GM19351 (cell line): ENCODE data around the gene HINT3.
"Not testable (repeated sequence)": the region's sequence is repeated elsewhere in the genome, so short reads cannot be mapped to it uniquely, and the experiment has no call there.

Experiments
- ATAC-seq: cut with Tn5 transposase; IDR thresholded peaks from one replicate; pipeline ENCODE4 v1.9.1; 2021; ENCODE audit warnings: mild to moderate bottlenecking, moderate library complexity; ENCODE audit not compliant: unreplicated experiment

The HINT3 gene

DNA sequence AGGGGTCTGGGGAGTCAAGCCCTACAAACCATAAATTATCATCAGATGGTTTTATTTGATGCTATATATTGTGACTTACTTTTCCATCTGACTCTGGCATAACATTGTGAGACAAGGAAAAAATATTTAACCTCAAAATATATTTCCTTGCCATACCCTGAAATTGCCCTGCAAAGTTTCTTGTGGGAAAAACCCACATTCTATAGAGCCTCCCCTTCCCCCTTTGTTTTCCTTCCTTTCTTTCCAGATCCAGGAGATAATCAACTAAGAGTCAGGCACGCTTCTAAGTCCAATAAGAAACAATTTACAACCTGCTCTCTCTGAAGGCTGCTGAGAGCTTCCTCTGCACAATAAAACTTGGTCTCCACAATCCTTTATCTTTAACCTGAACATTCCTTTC lies 17.5 kb upstream of the HINT3 start:
- ATAC-seq, result no peak

GRCh38 chr6:125939791-125940190 lies 16.8 kb upstream of the HINT3 start:
- no peak for ATAC-seq

DNA sequence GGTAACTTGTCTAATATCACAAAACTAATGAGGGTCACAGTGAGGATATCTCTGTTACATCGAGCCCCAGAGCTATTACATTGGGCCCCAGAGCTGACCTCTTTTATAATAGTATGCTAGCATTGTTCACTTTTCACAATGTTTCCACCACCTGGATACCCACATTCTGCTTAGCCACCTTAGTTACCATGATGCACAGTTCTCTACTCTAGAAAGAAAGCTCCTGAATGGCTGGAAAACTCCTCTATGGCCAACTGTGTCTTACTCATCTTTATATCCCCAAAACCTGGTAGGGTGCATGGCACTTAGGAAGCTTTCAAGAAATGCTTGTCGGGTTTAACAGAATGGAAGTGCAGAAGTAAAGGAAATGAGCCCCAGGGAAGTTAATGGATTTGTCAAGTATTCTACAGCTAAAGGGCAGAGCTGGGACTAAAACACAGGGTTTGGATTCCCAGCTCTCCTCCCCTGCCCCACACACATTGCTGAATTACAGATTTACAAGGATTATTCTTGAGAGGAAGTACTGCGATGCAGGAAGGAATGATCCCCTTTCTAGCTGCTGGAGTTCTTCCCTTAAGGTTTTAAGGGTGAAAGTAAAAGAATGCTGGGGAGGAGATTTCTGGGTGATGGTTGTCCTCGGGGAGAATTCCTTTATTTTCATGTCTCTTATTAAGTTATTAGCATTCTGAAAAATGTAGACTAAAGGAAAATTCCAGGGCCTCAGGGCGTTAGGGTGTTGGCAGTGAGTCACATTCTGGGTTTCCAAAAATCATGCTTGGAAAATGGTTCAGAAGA lies 16.1 kb upstream of the HINT3 start:
- ATAC-seq, result no peak

- ATAC-seq, result no peak
Measured at GRCh38 chr6:125942672-125943527, 13.7 kb upstream of the HINT3 start.

GRCh38 chr6:125943528-125944433 lies 12.8 kb upstream of the HINT3 start:
- no peak for ATAC-seq

GRCh38 chr6:125944434-125944816 lies 12.1 kb upstream of the HINT3 start:
- no peak for ATAC-seq

GRCh38 chr6:125944896-125945295 lies 11.7 kb upstream of the HINT3 start:
- ATAC-seq, result no peak

DNA sequence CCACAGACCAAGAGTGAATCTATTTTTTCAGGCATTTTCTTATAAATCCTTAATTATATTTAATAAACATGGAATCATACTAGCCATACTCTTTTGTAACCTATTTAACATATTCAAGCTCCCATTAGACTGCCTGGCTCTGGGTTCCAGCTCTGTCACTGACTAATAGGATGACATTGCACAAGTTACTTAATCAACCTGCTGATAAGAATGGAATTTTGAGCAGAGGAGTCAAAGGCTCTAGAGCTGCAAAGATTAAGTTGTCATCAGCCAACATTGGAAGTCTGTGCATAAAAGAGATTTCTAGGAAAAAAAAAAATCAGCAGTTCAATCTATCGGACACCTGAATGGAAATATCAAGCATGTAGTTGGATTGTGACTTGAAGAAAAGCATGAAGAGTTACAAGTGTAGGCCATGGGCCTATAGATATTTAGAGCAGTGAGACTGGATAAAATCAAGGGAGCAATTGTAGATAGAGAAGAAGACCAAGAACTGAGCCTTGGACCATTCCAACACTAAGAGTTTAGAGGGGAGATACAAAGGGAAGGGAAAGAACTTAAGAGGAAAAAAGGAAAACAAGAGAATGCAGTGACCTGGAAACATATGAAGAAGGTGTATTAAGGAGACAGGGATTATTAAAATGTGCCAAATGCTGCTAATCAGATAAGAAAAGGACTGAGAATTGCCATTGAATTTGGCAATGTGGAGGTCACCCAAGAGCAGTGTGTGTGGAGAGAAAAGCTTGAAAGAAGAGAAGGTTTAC lies 11.0 kb upstream of the HINT3 start:
- ATAC-seq, result no peak

DNA sequence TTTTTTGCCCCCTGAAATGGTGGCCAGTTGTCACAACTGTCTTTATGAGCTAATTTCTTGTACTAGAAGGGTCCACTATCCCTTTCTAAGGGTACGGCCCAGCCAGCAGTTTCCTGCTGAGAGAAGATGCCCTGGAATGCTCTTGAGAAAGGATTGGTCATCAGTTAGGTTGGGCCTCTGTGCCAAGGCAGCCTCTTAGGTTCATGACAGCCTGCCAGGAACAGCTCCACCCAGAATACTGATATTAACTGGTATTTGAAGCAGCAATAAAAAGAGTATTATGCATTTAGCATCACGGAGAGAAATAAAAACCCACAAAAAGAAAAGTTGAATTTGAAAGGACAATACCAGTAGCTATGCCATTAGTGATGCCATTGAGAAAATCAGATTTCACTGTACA lies 9.0 kb upstream of the HINT3 start:
- ATAC-seq, result no peak

GRCh38 chr6:125948455-125948854 lies 8.1 kb upstream of the HINT3 start:
- ATAC-seq, result no peak

- no peak for ATAC-seq
Measured at GRCh38 chr6:125949069-125949468, 7.5 kb upstream of the HINT3 start.

GRCh38 chr6:125950293-125950692 lies 6.3 kb upstream of the HINT3 start:
- no peak for ATAC-seq

GRCh38 chr6:125950716-125951115 lies 5.9 kb upstream of the HINT3 start:
- not testable (repeated sequence) for ATAC-seq

- no peak for ATAC-seq
Measured at GRCh38 chr6:125951323-125951722, 5.2 kb upstream of the HINT3 start.

- ATAC-seq, result no peak
Measured at GRCh38 chr6:125952764-125953501, 3.6 kb upstream of the HINT3 start.

- no peak for ATAC-seq
Measured at GRCh38 chr6:125953502-125953875, 3.1 kb upstream of the HINT3 start.

GRCh38 chr6:125954735-125955339 lies 1.7 kb upstream of the HINT3 start:
- no peak for ATAC-seq

DNA sequence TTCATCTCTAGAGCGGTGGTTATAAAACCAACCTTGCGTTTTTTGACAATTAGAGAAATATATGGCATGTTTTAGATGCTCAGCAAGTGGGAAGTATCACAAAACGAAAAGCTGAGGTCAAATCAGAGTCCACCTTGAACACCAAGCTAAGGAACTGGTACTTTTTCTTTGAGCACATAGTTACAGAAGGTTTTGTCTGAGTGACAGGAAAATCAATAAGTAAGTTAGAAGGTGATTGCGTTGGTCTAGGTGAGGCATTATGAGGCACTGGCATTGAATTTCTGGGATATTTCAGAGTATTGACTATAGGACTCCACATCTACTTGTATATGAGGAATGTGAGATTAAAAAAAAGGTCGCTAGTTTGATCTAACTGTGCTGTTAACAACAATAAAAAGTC lies 597 bp upstream of the HINT3 start:
- ATAC-seq, result no peak

GRCh38 chr6:125957391-125957693 lies 772 bp downstream of the HINT3 start:
- no peak for ATAC-seq

DNA sequence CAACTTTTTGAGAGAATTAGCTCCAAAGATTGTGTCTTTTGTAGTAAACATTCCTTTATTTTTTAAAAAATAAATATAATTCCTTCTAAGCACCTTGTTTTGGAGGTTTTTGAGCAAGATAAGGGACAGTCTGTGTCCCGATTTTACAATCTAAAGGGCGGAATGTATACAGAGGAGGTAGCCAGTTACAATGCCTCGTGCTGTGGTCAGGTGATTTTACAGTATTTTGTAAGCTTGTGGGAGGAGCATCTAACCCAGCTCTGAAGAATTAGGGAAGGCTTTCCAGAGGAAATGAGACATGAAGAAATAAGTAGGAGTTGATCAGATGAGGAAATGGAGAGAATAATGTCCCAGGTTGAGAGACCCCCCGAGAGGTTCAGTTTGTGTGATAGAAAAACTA lies 1.3 kb downstream of the HINT3 start:
- ATAC-seq, result no peak
